Measurements from ENCODE around the gene ARHGAP25. TPM values are rescaled to one million over a fixed set of nuclear protein-coding genes. Genes with fewer than 3 reads are reported as not detected.

ARHGAP25 gene
- total and polyA plus RNA-seq, 12 donors, result 2.6 to 17.3 (median 5.2) TPM

- ATAC-seq (peak in 7 of 8 donors; percentile 60 to 82 (median 65)), DNase-seq (peak; percentile 73 to 76)
- Histone ChIP-seq H3K9me3 (no peaks in the 10 kb centered on the region), H3K27ac (peak overlapping the region in 2 of 10 donors; percentile 43 to 90), H3K36me3 (no peaks in the 10 kb centered on the region), H3K27me3 (no peaks in the 10 kb centered on the region), H3K4me3 (no peak overlapping the region), H3K4me1 (peaks cover 0 to 56% (median 13%) of the 10 kb centered on the region in 9 donors)
- WGBS, 2 donors, result 60 to 64% methylated on average over 15 of the region's 15 CpGs
- peak; percentile 42 to 82 (median 66) for TF ChIP-seq CTCF (IDR thresholded peaks at IDR 0.05)
- intact Hi-C loops (cut with DNase I), result loop anchor here in 7 of 10 donors (1.0 to 10.0 kb wide), 7 partner anchors 70 to 373 kb away; partner anchors contain the start of genes APLF (in 1 of the 7) and FBXO48 (in 1 of the 7)
Measured at GRCh38 chr2:68837164-68837860, 102.7 kb downstream of the ARHGAP25 start.

- 65 to 76% methylated on average over 3 of the region's 3 CpGs for WGBS, 2 donors
- DNase-seq (no peak), ATAC-seq (no peak)
- Histone ChIP-seq H3K4me3 (no peak overlapping the region), H3K27me3 (peaks cover 0 to 2% (median 0%) of the 10 kb centered on the region in 7 donors), H3K36me3 (no peaks in the 10 kb centered on the region), H3K9me3 (no peaks in the 10 kb centered on the region), H3K4me1 (peaks cover 0 to 50% (median 7%) of the 10 kb centered on the region in 9 donors), H3K27ac (peak overlapping the region in 1 of 10 donors; percentile 90)
- intact Hi-C loops (cut with DNase I), result loop anchor here in 7 of 10 donors (1.0 to 10.0 kb wide), 7 partner anchors 69 to 373 kb away; partner anchors contain the start of genes APLF (in 1 of the 7) and FBXO48 (in 1 of the 7)
- TF ChIP-seq CTCF (IDR thresholded peaks at IDR 0.05), result no peak
Measured at GRCh38 chr2:68837861-68838341, 103.3 kb downstream of the ARHGAP25 start.

GRCh38 chr2:68838641-68839040 lies 104.0 kb downstream of the ARHGAP25 start:
- intact Hi-C loops (cut with DNase I), result loop anchor here in 6 of 10 donors (5.0 to 10.0 kb wide), 4 partner anchors 69 to 374 kb away; partner anchors contain the start of genes APLF (in 1 of the 6) and FBXO48 (in 1 of the 6)
- Histone ChIP-seq H3K4me3 (no peak overlapping the region), H3K27me3 (peaks cover 0 to 7% (median 0%) of the 10 kb centered on the region in 7 donors), H3K36me3 (no peaks in the 10 kb centered on the region), H3K4me1 (peaks cover 0 to 43% (median 5%) of the 10 kb centered on the region in 9 donors), H3K9me3 (no peaks in the 10 kb centered on the region), H3K27ac (no peak overlapping the region)
- 95% methylated on average over 10 of the region's 10 CpGs for WGBS, 2 donors
- no peak for ATAC-seq
- no peak for DNase-seq
- TF ChIP-seq CTCF (IDR thresholded peaks at IDR 0.05), result no peak

GRCh38 chr2:68839260-68839833 lies 104.7 kb downstream of the ARHGAP25 start:
- Histone ChIP-seq H3K27me3 (peaks cover 0 to 14% (median 2%) of the 10 kb centered on the region in 7 donors), H3K9me3 (no peaks in the 10 kb centered on the region), H3K4me1 (peaks cover 0 to 36% (median 5%) of the 10 kb centered on the region in 9 donors), H3K4me3 (no peak overlapping the region), H3K36me3 (no peaks in the 10 kb centered on the region), H3K27ac (no peak overlapping the region)
- WGBS, 2 donors, result 87% methylated on average over 2 of the region's 2 CpGs
- DNase-seq (no peak), ATAC-seq (peak in 2 of 8 donors; percentile 19 to 23)
- peak in 8 of 9 donors; percentile 25 to 74 (median 54) for TF ChIP-seq CTCF (IDR thresholded peaks at IDR 0.05)
- intact Hi-C loops (cut with DNase I), result loop anchor here in 6 of 10 donors (5.0 to 10.0 kb wide), 4 partner anchors 68 to 375 kb away; partner anchors contain the start of genes APLF (in 1 of the 6) and FBXO48 (in 1 of the 6)
